Measurements from ENCODE around the gene FAT1.
"Not testable (repeated sequence)": the region's sequence is repeated elsewhere in the genome, so short reads cannot be mapped to it uniquely, and the experiment has no call there.

Gene FAT1

GRCh38 chr4:186758929-186759682, 35.5 kb upstream of the FAT1 start:
- TF ChIP-seq YY1 (IDR thresholded peaks at IDR 0.05; ENCODE audit: insufficient read depth, insufficient read length) (no peak), SUZ12 (IDR thresholded peaks at IDR 0.05; ENCODE audit: extremely low read depth, insufficient read depth, insufficient read length) (no peak), ZNF274 (IDR thresholded peaks at IDR 0.05; ENCODE audit: low read depth, low read length) (no peak)
- H3K4me3 ChIP-seq (ENCODE audit: insufficient read length, low read depth) = no peak overlapping the region
- no peaks in the 10 kb centered on the region for H3K36me3 ChIP-seq (ENCODE audit: insufficient read depth, insufficient read length, low read length)
- H3K4me1 ChIP-seq (ENCODE audit: insufficient read depth, insufficient read length) = no peaks in the 10 kb centered on the region
- H3K9ac ChIP-seq (ENCODE audit: insufficient read length, low read depth) = no peak overlapping the region
- no peaks in the 10 kb centered on the region for H3K9me3 ChIP-seq (ENCODE audit: insufficient read depth, low read length)
- H3K27me3 ChIP-seq (ENCODE audit: insufficient read depth, insufficient read length) = no peaks in the 10 kb centered on the region
- no peak for DNase-seq (ENCODE audit: low read depth, low spot score)

GRCh38 chr4:186757696-186758355, 34.2 kb upstream of the FAT1 start:
- Histone ChIP-seq H3K9ac (ENCODE audit: insufficient read length, low read depth) (no peak overlapping the region), H3K4me3 (ENCODE audit: insufficient read length, low read depth) (no peak overlapping the region), H3K27me3 (ENCODE audit: insufficient read depth, insufficient read length) (no peaks in the 10 kb centered on the region), H3K36me3 (ENCODE audit: insufficient read depth, insufficient read length, low read length) (no peaks in the 10 kb centered on the region), H3K9me3 (ENCODE audit: insufficient read depth, low read length) (no peaks in the 10 kb centered on the region), H3K4me1 (ENCODE audit: insufficient read depth, insufficient read length) (no peaks in the 10 kb centered on the region)
- DNase-seq (ENCODE audit: low read depth, low spot score) = no peak
- TF ChIP-seq ZNF274 (IDR thresholded peaks at IDR 0.05; ENCODE audit: low read depth, low read length) = no peak
- no peak for TF ChIP-seq SUZ12 (IDR thresholded peaks at IDR 0.05; ENCODE audit: extremely low read depth, insufficient read depth, insufficient read length)
- no peak for TF ChIP-seq YY1 (IDR thresholded peaks at IDR 0.05; ENCODE audit: insufficient read depth, insufficient read length)

GRCh38 chr4:186756550-186756949, 32.9 kb upstream of the FAT1 start:
- H3K4me1 ChIP-seq (ENCODE audit: insufficient read depth, insufficient read length); H3K9ac ChIP-seq (ENCODE audit: insufficient read length, low read depth); H3K36me3 ChIP-seq (ENCODE audit: insufficient read depth, insufficient read length, low read length); H3K4me3 ChIP-seq (ENCODE audit: insufficient read length, low read depth); H3K27me3 ChIP-seq (ENCODE audit: insufficient read depth, insufficient read length); DNase-seq (ENCODE audit: low read depth, low spot score); H3K9me3 ChIP-seq (ENCODE audit: insufficient read depth, low read length): not testable (repeated sequence)

- no peaks in the 10 kb centered on the region for H3K9me3 ChIP-seq (ENCODE audit: insufficient read depth, low read length)
- no peak overlapping the region for H3K9ac ChIP-seq (ENCODE audit: insufficient read length, low read depth)
- H3K4me1 ChIP-seq (ENCODE audit: insufficient read depth, insufficient read length) = no peaks in the 10 kb centered on the region
- DNase-seq (ENCODE audit: low read depth, low spot score) = no peak
- TF ChIP-seq SUZ12 (IDR thresholded peaks at IDR 0.05; ENCODE audit: extremely low read depth, insufficient read depth, insufficient read length) (no peak), YY1 (IDR thresholded peaks at IDR 0.05; ENCODE audit: insufficient read depth, insufficient read length) (no peak)
- no peaks in the 10 kb centered on the region for H3K27me3 ChIP-seq (ENCODE audit: insufficient read depth, insufficient read length)
- H3K4me3 ChIP-seq (ENCODE audit: insufficient read length, low read depth) = no peak overlapping the region
- H3K36me3 ChIP-seq (ENCODE audit: insufficient read depth, insufficient read length, low read length) = no peaks in the 10 kb centered on the region
These were observed 32.2 kb upstream of the FAT1 start for GRCh38 chr4:186755550-186756519.

GRCh38 chr4:186754976-186755375, 31.3 kb upstream of the FAT1 start:
- H3K27me3 ChIP-seq (ENCODE audit: insufficient read depth, insufficient read length) = no peaks in the 10 kb centered on the region
- no peaks in the 10 kb centered on the region for H3K4me1 ChIP-seq (ENCODE audit: insufficient read depth, insufficient read length)
- no peak overlapping the region for H3K9ac ChIP-seq (ENCODE audit: insufficient read length, low read depth)
- no peaks in the 10 kb centered on the region for H3K9me3 ChIP-seq (ENCODE audit: insufficient read depth, low read length)
- TF ChIP-seq SUZ12 (IDR thresholded peaks at IDR 0.05; ENCODE audit: extremely low read depth, insufficient read depth, insufficient read length) (no peak), YY1 (IDR thresholded peaks at IDR 0.05; ENCODE audit: insufficient read depth, insufficient read length) (no peak), ZNF274 (IDR thresholded peaks at IDR 0.05; ENCODE audit: low read depth, low read length) (no peak)
- no peak overlapping the region for H3K4me3 ChIP-seq (ENCODE audit: insufficient read length, low read depth)
- DNase-seq (ENCODE audit: low read depth, low spot score) = no peak
- H3K36me3 ChIP-seq (ENCODE audit: insufficient read depth, insufficient read length, low read length) = no peaks in the 10 kb centered on the region

GRCh38 chr4:186752325-186752724, 28.7 kb upstream of the FAT1 start:
- no peak for TF ChIP-seq ZNF274 (IDR thresholded peaks at IDR 0.05; ENCODE audit: low read depth, low read length)
- no peak for TF ChIP-seq YY1 (IDR thresholded peaks at IDR 0.05; ENCODE audit: insufficient read depth, insufficient read length)
- no peak for TF ChIP-seq SUZ12 (IDR thresholded peaks at IDR 0.05; ENCODE audit: extremely low read depth, insufficient read depth, insufficient read length)
- Histone ChIP-seq H3K4me3 (ENCODE audit: insufficient read length, low read depth) (no peak overlapping the region), H3K9me3 (ENCODE audit: insufficient read depth, low read length) (no peaks in the 10 kb centered on the region), H3K36me3 (ENCODE audit: insufficient read depth, insufficient read length, low read length) (no peaks in the 10 kb centered on the region), H3K4me1 (ENCODE audit: insufficient read depth, insufficient read length) (no peaks in the 10 kb centered on the region), H3K27me3 (ENCODE audit: insufficient read depth, insufficient read length) (no peaks in the 10 kb centered on the region), H3K9ac (ENCODE audit: insufficient read length, low read depth) (no peak overlapping the region)
- no peak for DNase-seq (ENCODE audit: low read depth, low spot score)

All from NT2/D1 (cell line).